HUDEP-2 (cell line): Measurements from ENCODE around the gene COQ2.
"Not testable (repeated sequence)": the region's sequence is repeated elsewhere in the genome, so short reads cannot be mapped to it uniquely, and the experiment has no call there.

ENCODE experiments used
- DNase-seq, 76 experiments: peaks; one replicate each; lab custom pipeline; 2025; ENCODE audit not compliant: unreplicated experiment in 76 of 76; lab: John Stamatoyannopoulos, UW

COQ2 gene, protein sequence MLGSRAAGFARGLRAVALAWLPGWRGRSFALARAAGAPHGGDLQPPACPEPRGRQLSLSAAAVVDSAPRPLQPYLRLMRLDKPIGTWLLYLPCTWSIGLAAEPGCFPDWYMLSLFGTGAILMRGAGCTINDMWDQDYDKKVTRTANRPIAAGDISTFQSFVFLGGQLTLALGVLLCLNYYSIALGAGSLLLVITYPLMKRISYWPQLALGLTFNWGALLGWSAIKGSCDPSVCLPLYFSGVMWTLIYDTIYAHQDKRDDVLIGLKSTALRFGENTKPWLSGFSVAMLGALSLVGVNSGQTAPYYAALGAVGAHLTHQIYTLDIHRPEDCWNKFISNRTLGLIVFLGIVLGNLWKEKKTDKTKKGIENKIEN

DNA sequence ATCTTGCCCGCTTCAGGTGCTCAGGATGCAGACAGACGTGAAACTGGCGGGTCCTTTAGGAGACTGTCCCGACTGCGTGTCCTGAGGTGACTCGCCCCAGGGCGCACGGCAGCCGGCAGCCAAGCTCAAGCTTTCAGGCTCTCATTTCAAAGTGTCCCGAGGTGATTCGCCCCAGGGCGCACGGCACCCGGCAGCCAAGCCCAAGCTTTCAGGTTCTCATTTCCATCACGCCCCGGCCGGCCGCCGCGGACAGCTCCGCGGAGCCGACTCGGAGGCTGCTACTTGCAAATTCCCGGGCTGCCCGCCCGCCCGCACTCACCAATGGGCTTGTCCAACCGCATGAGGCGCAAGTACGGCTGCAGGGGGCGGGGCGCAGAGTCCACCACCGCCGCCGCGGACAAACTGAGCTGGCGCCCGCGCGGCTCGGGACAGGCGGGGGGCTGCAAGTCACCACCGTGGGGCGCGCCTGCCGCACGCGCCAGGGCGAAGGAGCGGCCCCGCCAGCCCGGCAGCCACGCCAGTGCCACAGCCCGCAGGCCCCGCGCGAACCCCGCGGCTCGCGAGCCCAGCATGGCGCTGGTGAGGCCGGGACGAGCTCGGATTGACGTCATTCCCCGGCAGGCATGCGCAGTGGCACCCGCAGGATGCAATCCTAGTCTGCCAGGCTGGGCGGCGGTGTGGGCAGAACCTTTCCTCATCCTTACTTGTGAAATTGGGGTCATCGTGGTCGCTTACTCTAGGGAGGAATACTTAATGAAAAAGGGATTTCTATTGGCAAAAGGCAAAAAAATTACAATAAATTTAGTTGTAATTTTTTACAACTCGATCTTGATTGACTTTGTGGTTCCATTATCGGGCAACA is at the start of gene COQ2:
Gene COQ2 (minus strand): TSS at position 606 of the 862 bp plus-strand sequence. CDS start 34 bp downstream, at position 572.
- DNase-seq: peak in 75 of 76 experiments; percentile 33 to 91 (median 84)

DNA sequence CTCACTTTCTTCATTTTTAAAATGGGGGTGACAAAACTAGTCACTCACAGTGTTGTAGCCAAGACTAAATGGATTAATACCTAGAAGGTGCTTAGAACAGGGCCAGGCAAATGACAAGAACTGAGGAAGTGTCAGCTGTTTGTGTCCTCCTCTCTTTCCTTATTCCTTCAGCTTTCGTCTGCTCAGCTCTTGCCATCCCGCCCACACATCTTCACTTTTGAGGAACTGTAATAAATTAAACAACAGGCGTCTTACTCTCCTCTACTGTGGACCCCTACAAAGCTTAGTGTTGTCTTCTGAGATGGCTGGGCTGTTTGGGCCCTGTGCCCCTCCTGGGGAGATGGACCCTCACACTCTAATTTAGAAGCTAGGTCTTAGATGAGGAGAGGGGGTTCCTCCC is 47.4 kb upstream of the COQ2 start:
- no peak for DNase-seq

GRCh38 chr4:83329521-83330110 is 45.0 kb upstream of the COQ2 start:
- no peak for DNase-seq

GRCh38 chr4:83328521-83329187 is 44.1 kb upstream of the COQ2 start:
- peak in 1 of 76 experiments; percentile 6 for DNase-seq

DNA sequence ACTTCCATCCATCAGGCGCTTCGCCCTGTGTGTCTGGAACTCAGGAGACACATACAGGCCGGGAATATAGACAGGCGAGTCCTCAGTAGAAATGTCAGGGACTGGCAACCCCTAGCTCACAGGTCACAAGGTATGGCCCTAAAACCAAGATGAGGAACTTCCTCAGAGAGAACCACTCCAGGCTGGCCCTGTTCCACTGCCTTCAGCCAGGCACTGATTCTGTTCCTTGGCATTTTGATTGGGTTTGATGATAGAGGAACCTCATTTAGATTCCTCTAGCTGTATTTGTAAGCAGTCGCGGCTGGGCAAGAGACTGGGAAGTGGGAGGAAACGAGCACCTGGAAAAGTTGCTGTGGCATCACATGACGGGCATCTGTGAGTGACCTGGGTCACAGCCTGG is 41.9 kb upstream of the COQ2 start:
- no peak for DNase-seq

- DNase-seq: not testable (repeated sequence)
These were observed 40.7 kb upstream of the COQ2 start for GRCh38 chr4:83325306-83325705.

DNA sequence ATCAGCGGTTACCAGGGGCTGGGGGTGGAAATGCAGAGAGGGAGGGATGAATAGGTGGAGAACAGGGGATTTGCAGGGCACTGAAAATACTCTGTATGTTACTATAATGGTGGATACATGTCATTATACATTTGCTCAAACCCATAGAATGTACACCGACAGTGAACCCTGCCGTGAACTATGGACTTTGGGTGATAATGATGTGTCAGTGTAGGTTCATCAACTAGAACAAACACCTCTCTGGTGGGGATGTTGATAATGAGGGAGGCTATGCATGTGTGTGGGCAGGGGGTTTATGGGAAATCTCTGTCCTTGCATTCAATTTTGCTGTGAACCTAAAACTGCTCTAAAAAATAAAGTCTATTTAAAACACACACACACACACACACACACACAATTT is 38.5 kb upstream of the COQ2 start:
- no peak for DNase-seq

GRCh38 chr4:83320548-83320947 is 36.0 kb upstream of the COQ2 start:
- DNase-seq: no peak

- DNase-seq: no peak
These were observed 34.1 kb upstream of the COQ2 start for GRCh38 chr4:83318666-83319065.

DNA sequence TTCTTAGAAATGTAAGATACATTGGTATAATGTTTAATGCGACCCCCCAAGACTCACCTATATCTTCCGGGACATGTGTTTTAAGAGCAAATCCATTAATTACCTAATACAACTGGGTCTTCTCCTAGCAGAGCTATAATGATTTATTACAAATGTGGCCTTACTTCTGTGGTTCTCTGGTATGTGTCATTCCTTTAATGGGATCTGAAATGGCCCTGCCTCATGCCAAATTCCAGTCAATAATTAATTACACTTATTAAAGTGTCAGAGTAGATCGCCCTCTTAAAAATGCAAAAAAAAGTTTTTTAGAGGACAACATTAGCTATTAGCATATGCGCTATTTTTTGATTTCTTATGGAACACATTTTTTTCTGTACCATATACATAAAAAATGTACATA is 33.1 kb upstream of the COQ2 start:
- DNase-seq: no peak

DNA sequence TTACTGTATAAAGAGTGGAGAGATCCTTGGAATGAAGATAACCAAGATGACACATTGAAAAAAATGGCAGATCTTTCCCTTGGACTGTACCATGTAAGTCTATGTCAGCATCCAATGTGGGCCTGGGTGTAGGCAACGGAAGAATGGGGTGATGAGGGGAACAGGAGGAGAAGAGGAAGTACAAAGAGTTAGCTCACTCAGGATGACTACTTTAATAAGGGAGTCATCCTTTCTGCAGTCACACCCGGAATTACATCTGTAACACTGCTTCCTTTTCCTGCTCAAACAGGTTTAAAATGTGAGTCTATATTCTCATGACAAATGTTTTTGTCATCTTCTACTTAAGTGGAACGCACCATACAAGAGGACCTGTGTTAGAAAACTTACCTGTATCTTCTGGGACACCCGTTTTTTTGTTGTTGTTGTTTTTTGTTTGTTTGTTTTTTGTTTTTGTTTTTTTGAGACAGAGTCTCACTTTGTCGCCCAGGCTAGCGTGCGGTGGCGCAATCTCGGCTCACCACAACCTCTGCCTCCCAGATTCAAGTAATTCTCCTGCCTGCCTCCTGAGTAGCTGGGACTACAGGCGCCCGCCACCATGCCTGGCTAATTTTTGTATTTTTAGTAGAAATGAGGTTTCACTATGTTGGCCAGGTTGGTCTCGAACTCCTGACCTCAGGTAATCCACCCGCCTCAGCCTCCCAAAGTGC is 32.0 kb upstream of the COQ2 start:
- DNase-seq: no peak

GRCh38 chr4:83315341-83315870 is 30.8 kb upstream of the COQ2 start:
- DNase-seq: no peak

GRCh38 chr4:83308672-83309071 is 24.1 kb upstream of the COQ2 start:
- DNase-seq: no peak

- no peak for DNase-seq
These were observed 23.3 kb upstream of the COQ2 start for GRCh38 chr4:83307920-83308319.

DNA sequence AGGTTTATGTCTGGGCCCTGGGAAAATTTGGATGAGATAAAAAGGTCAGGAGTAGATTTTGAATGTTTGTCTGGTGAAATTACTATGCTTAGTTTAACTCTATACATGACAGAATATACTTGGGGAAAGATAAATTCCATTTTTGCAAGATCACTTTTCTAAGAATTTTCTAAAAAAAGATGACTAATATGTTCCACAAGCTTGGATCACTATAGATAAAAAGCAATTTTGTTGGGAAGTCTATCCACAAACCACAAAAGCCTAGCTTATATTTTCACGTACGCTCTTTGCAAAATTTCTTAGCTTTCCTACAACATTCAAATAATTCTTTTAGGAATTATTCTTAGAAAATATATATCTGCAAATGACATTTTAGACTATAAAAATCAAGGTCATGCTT is 20.6 kb upstream of the COQ2 start:
- DNase-seq: no peak

DNA sequence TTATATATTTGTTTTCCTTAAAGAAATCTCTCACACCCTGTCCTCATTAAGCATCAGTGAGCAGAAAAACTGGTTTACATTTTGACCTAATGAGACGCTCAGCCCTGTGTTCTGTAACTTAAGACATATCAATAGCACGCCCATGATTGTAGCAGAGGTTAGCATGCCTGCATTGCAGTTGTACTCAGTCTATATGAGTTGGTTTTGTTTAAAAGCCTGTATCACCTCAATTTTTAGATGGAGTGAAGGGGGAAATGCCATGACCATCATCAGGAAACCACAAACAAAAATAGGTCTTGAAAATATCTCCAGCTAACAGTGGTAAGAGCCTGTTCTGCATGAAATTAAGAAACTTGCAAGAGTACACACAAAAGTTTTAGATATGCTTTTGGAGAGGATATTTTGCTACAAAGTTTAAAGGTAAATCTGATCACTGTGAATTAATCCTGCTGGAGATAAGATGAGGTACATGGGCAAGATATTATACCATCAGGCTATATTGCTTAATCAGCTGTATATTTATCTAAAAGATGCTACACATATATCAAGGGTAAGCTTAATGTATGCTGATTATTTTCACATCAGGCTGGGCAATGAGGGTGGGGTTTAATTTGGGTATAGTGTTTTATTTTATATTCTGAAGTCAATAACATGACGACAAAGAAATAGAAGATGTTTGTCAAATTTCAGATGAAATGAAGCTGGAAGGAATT is 13.1 kb upstream of the COQ2 start:
- DNase-seq: no peak

GRCh38 chr4:83293305-83294046 is 8.9 kb upstream of the COQ2 start:
- no peak for DNase-seq

DNA sequence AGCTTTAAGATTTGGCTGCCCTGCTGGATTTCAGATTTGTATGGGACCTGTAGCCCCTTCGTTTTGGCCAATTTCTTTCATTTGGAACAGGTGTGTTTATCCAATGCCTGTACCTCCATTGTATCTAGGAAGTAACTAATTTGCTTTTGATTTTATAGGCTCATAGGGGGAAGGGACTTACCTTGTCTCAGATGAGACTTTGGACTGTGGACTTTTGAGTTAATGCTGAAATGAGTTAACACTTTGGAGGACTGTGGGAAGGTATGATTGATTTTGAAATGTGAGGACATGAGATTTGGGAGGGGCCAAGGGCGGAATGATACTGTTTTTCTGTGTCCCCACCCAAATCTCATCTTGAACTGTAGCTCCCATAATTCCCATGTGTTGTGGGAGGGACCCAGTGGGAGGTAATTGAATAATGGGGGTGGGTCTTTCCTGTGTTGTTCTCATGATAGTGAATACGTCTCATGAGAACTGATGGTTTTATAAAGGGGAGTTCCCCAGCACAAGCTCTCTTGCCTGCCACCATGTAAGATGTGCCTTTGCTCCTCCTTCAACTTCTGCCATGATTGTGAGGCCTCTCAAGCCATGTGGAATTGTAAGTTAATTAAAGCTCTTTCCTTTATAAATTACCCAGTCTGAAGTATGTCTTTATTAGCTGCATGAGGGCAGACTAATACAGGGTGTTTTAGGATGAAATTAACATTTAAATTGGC is 5.6 kb upstream of the COQ2 start:
- DNase-seq: not testable (repeated sequence)
